Measurements from ENCODE around the gene FGF23.

The FGF23 gene

GRCh38 chr12:4331221-4331620, 48.3 kb downstream of the FGF23 start:
- Histone ChIP-seq H3K36me3 (ENCODE audit: control insufficient read depth, low read depth, low read length) (peaks cover 8% of the 10 kb centered on the region), H3K9me3 (ENCODE audit: control insufficient read depth, low read depth, low read length) (no peaks in the 10 kb centered on the region), H3K4me1 (ENCODE audit: control insufficient read depth, low read depth, low read length) (no peaks in the 10 kb centered on the region), H3K9ac (ENCODE audit: low read length) (no peak overlapping the region), H3K27me3 (ENCODE audit: control insufficient read depth, insufficient read depth, low read length) (no peaks in the 10 kb centered on the region), H3K4me3 (ENCODE audit: low read length) (no peak overlapping the region), H3K27ac (ENCODE audit: low read length) (no peak overlapping the region)

GRCh38 chr12:4330203-4330602, 49.3 kb downstream of the FGF23 start:
- H3K9ac ChIP-seq (ENCODE audit: low read length): no peak overlapping the region
- H3K4me1 ChIP-seq (ENCODE audit: control insufficient read depth, low read depth, low read length): no peaks in the 10 kb centered on the region
- H3K27ac ChIP-seq (ENCODE audit: low read length): no peak overlapping the region
- H3K36me3 ChIP-seq (ENCODE audit: control insufficient read depth, low read depth, low read length): peaks cover 4% of the 10 kb centered on the region
- no peaks in the 10 kb centered on the region for H3K9me3 ChIP-seq (ENCODE audit: control insufficient read depth, low read depth, low read length)
- no peaks in the 10 kb centered on the region for H3K27me3 ChIP-seq (ENCODE audit: control insufficient read depth, insufficient read depth, low read length)
- H3K4me3 ChIP-seq (ENCODE audit: low read length): no peak overlapping the region

GRCh38 chr12:4327293-4327692, 52.2 kb downstream of the FGF23 start:
- no peaks in the 10 kb centered on the region for H3K9me3 ChIP-seq (ENCODE audit: control insufficient read depth, low read depth, low read length)
- peaks cover 5% of the 10 kb centered on the region for H3K36me3 ChIP-seq (ENCODE audit: control insufficient read depth, low read depth, low read length)
- H3K9ac ChIP-seq (ENCODE audit: low read length): no peak overlapping the region
- H3K27ac ChIP-seq (ENCODE audit: low read length): no peak overlapping the region
- H3K4me3 ChIP-seq (ENCODE audit: low read length): no peak overlapping the region
- H3K4me1 ChIP-seq (ENCODE audit: control insufficient read depth, low read depth, low read length): peaks cover 3% of the 10 kb centered on the region
- H3K27me3 ChIP-seq (ENCODE audit: control insufficient read depth, insufficient read depth, low read length): no peaks in the 10 kb centered on the region

GRCh38 chr12:4325966-4326365, 53.5 kb downstream of the FGF23 start:
- no peak overlapping the region for H3K4me3 ChIP-seq (ENCODE audit: low read length)
- H3K9me3 ChIP-seq (ENCODE audit: control insufficient read depth, low read depth, low read length): no peaks in the 10 kb centered on the region
- H3K9ac ChIP-seq (ENCODE audit: low read length): no peak overlapping the region
- H3K36me3 ChIP-seq (ENCODE audit: control insufficient read depth, low read depth, low read length): peaks cover 5% of the 10 kb centered on the region
- H3K4me1 ChIP-seq (ENCODE audit: control insufficient read depth, low read depth, low read length): peaks cover 6% of the 10 kb centered on the region
- H3K27me3 ChIP-seq (ENCODE audit: control insufficient read depth, insufficient read depth, low read length): no peaks in the 10 kb centered on the region
- H3K27ac ChIP-seq (ENCODE audit: low read length): no peak overlapping the region

GRCh38 chr12:4324366-4324765, 55.1 kb downstream of the FGF23 start:
- Histone ChIP-seq H3K4me1 (ENCODE audit: control insufficient read depth, low read depth, low read length) (peaks cover 11% of the 10 kb centered on the region), H3K9ac (ENCODE audit: low read length) (no peak overlapping the region), H3K27me3 (ENCODE audit: control insufficient read depth, insufficient read depth, low read length) (peaks cover 2% of the 10 kb centered on the region), H3K36me3 (ENCODE audit: control insufficient read depth, low read depth, low read length) (peaks cover 5% of the 10 kb centered on the region), H3K27ac (ENCODE audit: low read length) (no peak overlapping the region), H3K9me3 (ENCODE audit: control insufficient read depth, low read depth, low read length) (no peaks in the 10 kb centered on the region), H3K4me3 (ENCODE audit: low read length) (no peak overlapping the region)

- no peak overlapping the region for H3K27ac ChIP-seq (ENCODE audit: low read length)
- H3K36me3 ChIP-seq (ENCODE audit: control insufficient read depth, low read depth, low read length): peaks cover 5% of the 10 kb centered on the region
- H3K4me1 ChIP-seq (ENCODE audit: control insufficient read depth, low read depth, low read length): peaks cover 11% of the 10 kb centered on the region
- H3K9ac ChIP-seq (ENCODE audit: low read length): no peak overlapping the region
- H3K27me3 ChIP-seq (ENCODE audit: control insufficient read depth, insufficient read depth, low read length): peaks cover 4% of the 10 kb centered on the region
- no peaks in the 10 kb centered on the region for H3K9me3 ChIP-seq (ENCODE audit: control insufficient read depth, low read depth, low read length)
- no peak overlapping the region for H3K4me3 ChIP-seq (ENCODE audit: low read length)
Observed at GRCh38 chr12:4323396-4323795, 56.1 kb downstream of the FGF23 start.

- H3K36me3 ChIP-seq (ENCODE audit: control insufficient read depth, low read depth, low read length): peaks cover 5% of the 10 kb centered on the region
- H3K9me3 ChIP-seq (ENCODE audit: control insufficient read depth, low read depth, low read length): no peaks in the 10 kb centered on the region
- peaks cover 11% of the 10 kb centered on the region for H3K4me1 ChIP-seq (ENCODE audit: control insufficient read depth, low read depth, low read length)
- peak overlapping the region; percentile 99 for H3K4me3 ChIP-seq (ENCODE audit: low read length)
- no peak overlapping the region for H3K9ac ChIP-seq (ENCODE audit: low read length)
- H3K27ac ChIP-seq (ENCODE audit: low read length): no peak overlapping the region
- H3K27me3 ChIP-seq (ENCODE audit: control insufficient read depth, insufficient read depth, low read length): peaks cover 4% of the 10 kb centered on the region
Observed at GRCh38 chr12:4322726-4323125, 56.8 kb downstream of the FGF23 start.

GRCh38 chr12:4320853-4321701, 58.4 kb downstream of the FGF23 start, which contains the start of gene TIGAR:
Gene TIGAR, plus strand, starts transcription at chr12:4321213. Its CDS starts 59 bp downstream, at chr12:4321272.
- Histone ChIP-seq H3K9ac (ENCODE audit: low read length) (peak within 1 kb of the TSS; percentile 90), H3K27ac (ENCODE audit: low read length) (peak within 1 kb of the TSS; percentile 53), H3K4me1 (ENCODE audit: control insufficient read depth, low read depth, low read length) (peaks cover 11% of the 10 kb centered on the region), H3K27me3 (ENCODE audit: control insufficient read depth, insufficient read depth, low read length) (peaks cover 4% of the 10 kb centered on the region), H3K36me3 (ENCODE audit: control insufficient read depth, low read depth, low read length) (peaks cover 5% of the 10 kb centered on the region), H3K4me3 (ENCODE audit: low read length) (peak within 1 kb of the TSS; percentile 99), H3K9me3 (ENCODE audit: control insufficient read depth, low read depth, low read length) (no peaks in the 10 kb centered on the region)

- Histone ChIP-seq H3K4me1 (ENCODE audit: control insufficient read depth, low read depth, low read length) (peaks cover 11% of the 10 kb centered on the region), H3K9ac (ENCODE audit: low read length) (peak overlapping the region; percentile 90), H3K27ac (ENCODE audit: low read length) (no peak overlapping the region), H3K9me3 (ENCODE audit: control insufficient read depth, low read depth, low read length) (no peaks in the 10 kb centered on the region), H3K36me3 (ENCODE audit: control insufficient read depth, low read depth, low read length) (peaks cover 5% of the 10 kb centered on the region), H3K27me3 (ENCODE audit: control insufficient read depth, insufficient read depth, low read length) (peaks cover 4% of the 10 kb centered on the region), H3K4me3 (ENCODE audit: low read length) (peak overlapping the region; percentile 99)
Observed at GRCh38 chr12:4320497-4320852, 59.0 kb downstream of the FGF23 start.

Data from iPS-18a (cell line).